ENCODE results near the gene GUF1.

GUF1 gene

GRCh38 chr4:44678094-44679041, at the start of gene GUF1:
TSS of gene GUF1 (plus strand) at chr4:44678420. CDS start at chr4:44678623, 203 bp downstream.
- DNase-seq = peak; percentile 88

DNA sequence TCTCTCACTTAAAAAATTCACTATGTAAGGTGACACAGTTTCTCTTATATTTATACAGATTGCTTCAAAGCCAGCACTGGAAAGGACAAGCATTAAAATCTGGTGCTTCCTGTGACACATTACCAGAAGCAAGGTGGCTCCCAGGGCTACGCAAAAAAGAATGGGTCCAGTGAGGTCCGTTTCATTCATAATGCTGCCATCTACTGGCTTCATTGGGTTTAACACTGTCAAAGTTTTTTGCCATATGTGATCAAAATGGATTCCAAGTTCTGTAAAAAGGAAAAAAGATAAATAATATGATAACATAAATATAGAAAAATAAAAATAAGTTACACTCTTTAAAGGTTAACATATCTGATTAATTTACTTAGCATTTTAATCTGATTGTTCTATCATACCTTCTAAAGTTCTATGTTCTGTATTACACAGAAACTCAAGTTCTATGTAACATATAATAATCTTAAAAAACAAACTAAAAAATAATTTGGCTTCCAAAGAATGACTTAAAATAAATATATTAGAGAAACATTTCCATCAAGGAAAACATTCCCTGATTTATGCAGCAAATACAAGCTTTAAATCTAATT, 48.8 kb upstream of the GUF1 start:
- peak; percentile 17 for DNase-seq

- no peak for DNase-seq
Observed at GRCh38 chr4:44632089-44632488, 46.1 kb upstream of the GUF1 start.

DNA sequence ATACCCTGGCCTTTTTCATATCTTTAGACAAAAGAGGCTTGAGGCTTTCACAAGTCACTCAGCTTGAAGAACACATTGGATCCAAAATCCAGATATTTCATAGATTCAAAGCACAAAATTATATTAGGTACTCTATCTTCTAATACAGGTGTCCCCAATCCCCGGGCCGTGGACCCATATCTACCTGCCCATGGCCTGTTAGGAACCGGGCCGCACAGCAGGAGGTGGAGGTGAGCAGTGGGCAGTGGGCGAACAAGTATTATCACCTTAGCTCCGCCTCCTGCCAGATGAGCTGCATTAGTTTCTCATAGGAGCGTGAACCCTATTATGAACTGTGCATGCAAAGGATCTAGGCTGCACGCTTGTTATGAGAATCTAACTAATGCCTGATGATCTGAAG, 45.5 kb upstream of the GUF1 start:
- DNase-seq = no peak

GRCh38 chr4:44638091-44638490, 40.1 kb upstream of the GUF1 start:
- no peak for DNase-seq

GRCh38 chr4:44646151-44646550, 32.1 kb upstream of the GUF1 start:
- DNase-seq = no peak

- no peak for DNase-seq
Observed at GRCh38 chr4:44651425-44651824, 26.8 kb upstream of the GUF1 start, which contains the start of gene YIPF7. TSS of gene YIPF7 (minus strand) at chr4:44651625. CDS start at chr4:44650100, 1,525 bp downstream.

GRCh38 chr4:44652002-44652401, 26.2 kb upstream of the GUF1 start:
- DNase-seq = no peak

DNA sequence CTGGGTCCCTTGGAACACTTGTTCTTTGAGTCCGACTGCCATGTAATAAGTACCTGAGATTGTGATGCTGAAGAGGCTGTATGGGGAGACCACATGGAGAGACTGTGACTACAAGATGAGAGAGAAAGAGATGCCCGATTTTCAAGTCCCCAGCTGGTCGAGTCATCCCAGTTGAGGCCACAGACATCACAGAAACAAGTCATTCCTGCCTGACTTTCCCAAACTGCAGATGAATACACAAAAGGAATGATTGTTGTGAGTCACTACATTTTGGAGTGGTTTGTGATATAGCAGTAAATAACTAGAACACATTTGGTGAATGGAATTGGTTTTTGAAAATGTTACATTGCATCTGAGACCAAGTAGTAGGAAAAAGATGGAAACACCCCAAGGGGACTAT, 17.8 kb upstream of the GUF1 start:
- DNase-seq = no peak

- DNase-seq = no peak
Observed at GRCh38 chr4:44661940-44662622, 16.1 kb upstream of the GUF1 start.

DNA sequence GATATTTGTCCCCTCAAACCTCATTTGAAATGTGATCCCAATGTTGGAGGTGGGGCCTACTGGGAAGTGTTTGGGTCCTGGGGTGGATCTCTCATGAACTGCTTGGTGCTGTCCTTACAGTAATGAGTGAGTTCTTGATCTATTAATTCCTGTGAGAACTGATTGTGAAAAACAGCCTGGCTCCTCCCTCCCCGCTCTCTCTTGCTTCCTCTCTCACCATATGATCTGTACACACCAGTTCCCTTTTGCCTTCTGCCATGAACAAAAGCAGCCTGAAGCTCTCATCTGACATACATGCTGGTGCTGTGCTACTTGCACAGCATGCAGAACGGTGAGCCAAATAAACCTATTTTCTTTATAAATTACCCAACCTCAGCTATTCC, 15.6 kb upstream of the GUF1 start:
- DNase-seq = no peak

DNA sequence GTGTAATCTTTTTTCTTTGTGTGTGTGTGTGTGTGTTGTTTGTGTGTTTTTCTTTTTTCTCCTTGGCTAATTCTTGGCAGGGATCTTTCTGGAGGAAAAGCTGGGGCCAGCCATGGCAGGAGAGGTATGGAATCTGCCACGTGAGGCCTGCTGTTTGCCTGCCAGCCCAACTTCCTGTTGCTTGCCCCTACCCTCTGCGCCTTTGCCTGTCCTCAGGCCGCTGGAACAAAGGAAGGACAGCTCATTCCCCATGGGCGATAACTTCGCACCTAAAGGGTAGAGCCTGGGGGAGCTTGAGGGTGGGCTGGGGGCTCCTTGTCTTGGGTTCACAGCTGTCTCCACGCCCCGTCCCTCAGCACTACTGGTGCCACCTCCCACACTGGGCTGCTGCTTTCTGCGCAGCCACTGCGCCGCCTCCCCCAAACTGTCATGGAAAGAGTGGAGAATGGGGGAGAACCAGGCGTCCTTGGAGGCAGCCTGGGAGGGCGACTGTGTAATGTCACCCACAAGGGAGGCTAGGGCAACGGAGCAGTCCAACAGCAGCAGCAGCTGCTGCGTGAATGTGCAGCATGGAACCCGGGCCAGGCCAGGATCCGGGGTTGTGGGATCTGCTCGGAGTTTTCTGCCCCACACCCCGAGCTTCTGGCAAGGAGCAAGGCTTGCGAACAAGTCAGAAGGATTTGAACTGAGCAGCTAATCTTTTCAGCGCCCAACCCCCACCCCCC, 14.5 kb upstream of the GUF1 start:
- no peak for DNase-seq

- no peak for DNase-seq
Observed at GRCh38 chr4:44668526-44668925, 9.7 kb upstream of the GUF1 start.

DNA sequence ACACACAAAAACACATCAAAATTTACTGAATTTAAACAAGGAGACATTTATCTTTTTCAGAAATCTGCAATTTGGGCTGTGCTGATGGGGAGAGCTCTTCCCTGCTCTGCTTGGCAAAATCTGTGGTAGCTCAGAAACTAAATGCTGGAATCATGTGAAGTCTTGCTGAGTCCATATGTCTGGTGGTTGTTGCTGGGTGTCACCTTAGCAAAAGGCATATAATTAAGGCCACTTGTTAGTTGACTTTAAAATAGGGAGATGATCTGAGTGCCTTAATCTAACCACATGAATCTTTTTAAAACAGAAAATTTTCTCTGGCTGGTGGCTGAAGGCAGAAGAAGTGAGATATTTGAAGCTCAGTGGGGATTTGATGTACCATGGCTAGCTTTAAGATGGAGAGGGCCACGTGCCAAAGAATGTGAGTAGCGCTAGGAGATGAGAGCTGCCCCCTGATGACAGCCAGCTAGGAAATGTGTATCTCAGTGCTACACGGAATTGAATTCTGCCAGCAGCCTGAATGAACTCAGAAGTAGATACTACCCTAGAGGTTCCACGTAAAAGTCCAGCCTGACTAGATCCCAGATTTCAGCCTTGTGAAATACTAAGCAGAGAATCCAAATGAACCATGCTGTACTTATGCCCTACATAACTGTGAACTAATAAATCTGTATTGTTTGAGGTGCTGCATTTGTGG, 7.6 kb upstream of the GUF1 start:
- no peak for DNase-seq

GRCh38 chr4:44671636-44672035, 6.6 kb upstream of the GUF1 start:
- DNase-seq = no peak

- no peak for DNase-seq
Observed at GRCh38 chr4:44674471-44674870, 3.7 kb upstream of the GUF1 start.

- DNase-seq = no peak
Observed at GRCh38 chr4:44675366-44675765, 2.9 kb upstream of the GUF1 start.

DNA sequence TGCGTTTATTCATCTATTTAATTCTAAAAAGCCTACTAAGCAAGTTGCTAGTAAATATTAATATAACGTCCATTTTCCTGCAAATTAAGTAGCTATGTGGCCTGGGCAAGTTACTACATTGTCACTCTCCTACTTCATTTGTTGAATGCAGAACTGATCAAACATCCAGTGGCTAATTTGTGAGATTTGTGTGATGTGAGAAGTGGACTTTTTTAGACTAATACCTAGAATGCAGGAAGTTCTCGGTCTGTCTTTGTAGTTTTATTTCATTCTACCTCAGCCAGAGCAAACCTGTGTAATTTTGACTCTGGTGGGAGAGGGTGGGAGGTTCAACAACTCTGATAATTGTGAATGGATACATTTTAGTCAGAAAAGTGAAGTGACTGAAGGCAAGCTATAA, 840 bp downstream of the GUF1 start:
- DNase-seq = no peak

GRCh38 chr4:44684648-44685047, 6.4 kb downstream of the GUF1 start:
- DNase-seq = no peak

DNA sequence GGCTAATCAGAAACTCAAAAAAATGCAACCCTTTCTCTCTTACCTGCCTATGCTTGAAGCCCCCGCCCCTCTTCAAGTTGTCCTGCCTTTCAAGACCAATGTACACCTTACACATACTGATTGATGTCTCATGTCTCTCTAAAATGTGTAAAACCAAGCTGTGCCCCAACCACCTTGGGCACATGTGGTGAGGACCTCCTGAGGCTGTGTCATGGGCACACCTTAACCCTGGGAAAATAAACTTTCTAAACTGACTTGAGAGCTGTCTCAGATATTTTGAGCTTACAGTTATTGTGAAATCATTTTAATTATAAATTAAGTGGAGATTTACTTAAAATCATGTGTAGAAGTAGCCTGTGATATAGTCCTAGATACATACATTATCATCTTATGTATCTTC, 22.2 kb downstream of the GUF1 start:
- no peak for DNase-seq

GRCh38 chr4:44701037-44701436, 22.8 kb downstream of the GUF1 start:
- no peak for DNase-seq

DNA sequence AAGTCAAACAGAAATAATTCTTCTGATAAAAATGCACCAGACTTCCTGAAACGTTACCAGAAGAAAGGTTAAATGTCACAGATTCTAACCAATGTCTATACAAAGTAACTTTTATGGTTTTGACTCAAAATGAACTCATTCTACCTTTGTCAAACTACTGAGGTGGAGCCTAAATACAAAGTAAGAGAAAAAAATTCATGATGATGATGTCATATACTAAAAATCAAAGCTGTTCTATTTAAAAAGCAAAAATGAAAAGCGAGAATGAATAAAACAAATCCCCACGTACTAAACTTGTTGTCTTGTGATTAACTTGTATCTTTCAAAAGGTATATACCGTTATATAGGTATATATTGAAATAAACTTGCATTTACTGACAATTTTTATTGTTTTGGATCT, 26.5 kb downstream of the GUF1 start:
- DNase-seq = no peak

- no peak for DNase-seq
Observed at GRCh38 chr4:44713125-44713524, 34.9 kb downstream of the GUF1 start.

Data from NCI-H345 (cell line).